Measurements from ENCODE around the gene KRTAP1-5.
A peak's percentile ranks its signal among the peaks of the same experiment; 100 is the strongest.

The KRTAP1-5 gene

GRCh38 chr17:41012326-41013120 is 14.5 kb downstream of the KRTAP1-5 start:
- H3K4me1 Mint-ChIP-seq = peaks cover 19% of the 10 kb centered on the region
- H3K27ac Mint-ChIP-seq = peak overlapping the region; percentile 0 to 39 (median 4)
- H3K4me3 Mint-ChIP-seq = no peak overlapping the region
- no peaks in the 10 kb centered on the region for H3K27me3 Mint-ChIP-seq (ENCODE audit: low read depth)
- TF ChIP-seq CTCF (IDR thresholded peaks at IDR 0.05; ENCODE audit: unreplicated experiment in 3 of 3) = no peak
- H3K36me3 Mint-ChIP-seq (ENCODE audit: low read depth) = no peaks in the 10 kb centered on the region
- H3K9me3 Mint-ChIP-seq = peaks cover 2% of the 10 kb centered on the region

- TF ChIP-seq CTCF (IDR thresholded peaks at IDR 0.05; ENCODE audit: unreplicated experiment in 3 of 3) = no peak
- no peak overlapping the region for H3K27ac Mint-ChIP-seq
- H3K9me3 Mint-ChIP-seq = no peaks in the 10 kb centered on the region
- H3K36me3 Mint-ChIP-seq (ENCODE audit: low read depth) = no peaks in the 10 kb centered on the region
- H3K27me3 Mint-ChIP-seq (ENCODE audit: low read depth) = no peaks in the 10 kb centered on the region
- H3K4me3 Mint-ChIP-seq = no peak overlapping the region
- peaks cover 19% of the 10 kb centered on the region for H3K4me1 Mint-ChIP-seq
Observed at GRCh38 chr17:41010441-41010840, 16.6 kb downstream of the KRTAP1-5 start.

- Mint-ChIP-seq H3K27me3 (ENCODE audit: low read depth) (no peaks in the 10 kb centered on the region), H3K27ac (no peak overlapping the region), H3K9me3 (no peaks in the 10 kb centered on the region), H3K4me1 (peaks cover 19% of the 10 kb centered on the region), H3K4me3 (no peak overlapping the region), H3K36me3 (ENCODE audit: low read depth) (no peaks in the 10 kb centered on the region)
- TF ChIP-seq CTCF (IDR thresholded peaks at IDR 0.05; ENCODE audit: unreplicated experiment in 3 of 3) = no peak
Observed at GRCh38 chr17:41009936-41010335, 17.1 kb downstream of the KRTAP1-5 start.

- H3K4me1 Mint-ChIP-seq = peaks cover 22% of the 10 kb centered on the region
- TF ChIP-seq CTCF (IDR thresholded peaks at IDR 0.05; ENCODE audit: unreplicated experiment in 3 of 3) = no peak
Observed at GRCh38 chr17:41009301-41009760, 17.7 kb downstream of the KRTAP1-5 start.

GRCh38 chr17:41008811-41009210 is 18.2 kb downstream of the KRTAP1-5 start, which contains the start of gene KRTAP3-1:
TSS of gene KRTAP3-1 (minus strand) at chr17:41009128. CDS start at chr17:41009074, 54 bp downstream.
- no peak within 1 kb of the TSS for H3K27ac Mint-ChIP-seq
- H3K4me3 Mint-ChIP-seq = no peak within 1 kb of the TSS
- H3K36me3 Mint-ChIP-seq (ENCODE audit: low read depth) = no peaks in the 10 kb centered on the region
- peaks cover 5% of the 10 kb centered on the region for H3K27me3 Mint-ChIP-seq (ENCODE audit: low read depth)
- H3K4me1 Mint-ChIP-seq = peaks cover 27% of the 10 kb centered on the region
- no peak for TF ChIP-seq CTCF (IDR thresholded peaks at IDR 0.05; ENCODE audit: unreplicated experiment in 3 of 3)
- no peaks in the 10 kb centered on the region for H3K9me3 Mint-ChIP-seq

More at GRCh38 chr17:41009301-41009760, 17.7 kb downstream of the KRTAP1-5 start:
- Mint-ChIP-seq H3K9me3 (no peaks in the 10 kb centered on the region), H3K27me3 (ENCODE audit: low read depth) (peaks cover 4% of the 10 kb centered on the region), H3K4me3 (no peak overlapping the region), H3K27ac (no peak overlapping the region), H3K36me3 (ENCODE audit: low read depth) (no peaks in the 10 kb centered on the region)

- Mint-ChIP-seq H3K4me3 (no peak overlapping the region), H3K36me3 (ENCODE audit: low read depth) (no peaks in the 10 kb centered on the region), H3K4me1 (peaks cover 11% of the 10 kb centered on the region), H3K9me3 (peaks cover 2% of the 10 kb centered on the region), H3K27ac (no peak overlapping the region), H3K27me3 (ENCODE audit: low read depth) (peaks cover 5% of the 10 kb centered on the region)
- TF ChIP-seq CTCF (IDR thresholded peaks at IDR 0.05; ENCODE audit: unreplicated experiment in 3 of 3) = no peak
Observed at GRCh38 chr17:41004397-41004796, 22.6 kb downstream of the KRTAP1-5 start.

Measured in nephron (organoid).